HG02759 (cell line): ENCODE measurements around the gene SH3RF3.

Experiments
- ATAC-seq: cut with Tn5 transposase; IDR thresholded peaks from one replicate; pipeline ENCODE4 v1.9.1; 2021; ENCODE audit warnings: mild to moderate bottlenecking, moderate library complexity; ENCODE audit not compliant: unreplicated experiment

SH3RF3 gene

DNA sequence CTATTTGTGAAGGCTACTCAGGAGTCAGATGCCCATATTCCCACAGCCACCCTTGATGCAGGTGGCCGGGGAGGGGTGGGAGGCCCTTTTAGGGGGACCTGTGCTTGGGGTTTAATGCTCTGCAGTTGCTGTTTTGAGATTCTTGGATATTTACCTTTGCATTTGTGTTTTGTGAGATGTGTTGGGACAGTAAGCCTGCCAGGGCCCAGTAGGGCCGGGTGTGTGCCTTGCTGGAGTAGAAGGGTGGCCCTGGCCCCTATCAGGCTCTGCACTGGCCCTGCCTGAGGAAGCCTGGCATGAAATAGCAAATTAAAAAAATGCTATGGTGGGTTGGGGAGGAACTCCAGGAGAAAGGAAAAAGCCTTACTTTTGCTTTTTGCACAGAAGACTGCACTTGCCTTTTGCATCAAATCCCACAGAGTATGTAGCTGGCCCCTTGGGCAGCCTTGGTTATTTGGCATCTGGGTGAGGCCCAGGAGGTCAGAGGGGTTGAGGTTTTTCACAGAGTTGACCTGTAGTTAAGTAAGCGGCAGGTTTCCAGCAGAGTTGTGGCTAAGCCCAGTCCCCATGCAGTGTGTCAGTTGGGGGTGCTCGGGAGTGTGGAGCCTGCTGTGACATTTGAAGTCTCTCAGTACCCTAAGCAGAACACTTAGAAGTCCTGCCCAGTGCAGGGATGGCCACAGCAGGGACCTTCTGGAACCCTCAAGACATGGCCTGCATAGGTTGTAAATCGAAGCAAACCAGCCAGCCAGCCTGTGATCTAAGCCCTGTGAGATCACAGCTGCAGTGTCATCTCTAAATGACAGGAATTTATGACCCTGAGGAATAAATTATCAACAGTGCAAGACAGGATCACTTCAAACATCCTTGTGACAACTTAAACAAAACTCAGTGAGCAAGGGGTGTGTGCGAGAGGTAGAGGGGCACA, 68.8 kb downstream of the SH3RF3 start:
- ATAC-seq, result no peak

DNA sequence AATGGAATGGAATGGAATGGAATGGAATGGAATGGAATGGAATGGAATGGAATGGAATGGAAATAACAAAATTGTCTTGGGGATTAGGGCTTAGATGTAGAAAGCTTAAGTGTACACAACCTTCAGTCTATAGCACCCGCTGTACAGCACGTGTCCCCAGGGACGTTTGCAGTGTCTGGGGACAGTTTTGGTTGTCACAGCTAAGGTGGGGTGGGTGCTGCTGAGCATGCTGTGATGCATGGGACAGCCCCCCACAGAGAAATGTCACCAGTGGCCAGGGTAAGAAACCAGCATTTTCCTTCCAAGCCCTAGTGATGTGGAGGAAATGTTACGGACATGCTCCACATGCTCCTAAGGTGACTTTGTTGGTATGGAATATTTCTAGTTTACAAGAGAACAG, 70.8 kb downstream of the SH3RF3 start:
- ATAC-seq, result no peak

DNA sequence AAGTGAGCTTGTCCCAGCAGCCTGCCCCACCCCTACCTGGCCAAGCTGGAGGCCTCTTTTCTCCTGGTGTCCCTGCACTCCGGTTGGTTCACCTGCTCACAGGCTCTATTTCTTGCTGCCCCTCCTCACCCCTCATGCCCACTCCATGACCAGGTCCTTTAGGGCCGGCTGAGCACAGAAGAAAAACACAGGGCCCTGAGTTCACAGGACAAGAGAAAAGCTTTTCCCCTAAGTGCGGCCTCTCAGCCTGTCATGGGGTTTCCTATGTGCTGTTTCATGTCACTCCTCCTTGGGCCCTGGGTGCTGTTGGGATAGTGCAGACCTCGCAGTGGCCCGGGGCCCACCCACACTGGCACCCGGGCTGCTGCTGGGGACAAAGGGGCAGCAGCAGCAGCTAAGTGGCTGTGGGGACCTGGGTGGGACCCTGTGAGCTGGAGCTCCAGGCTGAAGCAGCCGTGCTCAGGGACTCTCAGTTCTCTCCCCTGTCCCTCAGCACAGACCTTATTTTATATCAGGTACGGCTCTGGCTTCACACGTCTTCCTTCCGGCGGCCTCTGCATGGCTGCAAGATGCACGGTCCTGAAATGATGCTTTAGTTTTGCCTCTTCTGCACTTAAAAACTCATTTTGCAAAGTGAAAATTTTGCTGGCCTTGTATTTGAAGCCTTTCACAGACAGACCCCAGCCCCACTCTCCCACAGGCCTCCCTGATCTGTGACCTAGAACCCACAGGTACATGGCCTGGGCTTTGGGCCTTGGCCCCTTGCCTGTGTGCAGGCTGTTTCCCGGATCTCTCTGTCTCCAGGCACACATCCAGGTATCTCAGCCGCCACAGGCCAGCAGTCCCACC, 71.8 kb downstream of the SH3RF3 start:
- no peak for ATAC-seq

DNA sequence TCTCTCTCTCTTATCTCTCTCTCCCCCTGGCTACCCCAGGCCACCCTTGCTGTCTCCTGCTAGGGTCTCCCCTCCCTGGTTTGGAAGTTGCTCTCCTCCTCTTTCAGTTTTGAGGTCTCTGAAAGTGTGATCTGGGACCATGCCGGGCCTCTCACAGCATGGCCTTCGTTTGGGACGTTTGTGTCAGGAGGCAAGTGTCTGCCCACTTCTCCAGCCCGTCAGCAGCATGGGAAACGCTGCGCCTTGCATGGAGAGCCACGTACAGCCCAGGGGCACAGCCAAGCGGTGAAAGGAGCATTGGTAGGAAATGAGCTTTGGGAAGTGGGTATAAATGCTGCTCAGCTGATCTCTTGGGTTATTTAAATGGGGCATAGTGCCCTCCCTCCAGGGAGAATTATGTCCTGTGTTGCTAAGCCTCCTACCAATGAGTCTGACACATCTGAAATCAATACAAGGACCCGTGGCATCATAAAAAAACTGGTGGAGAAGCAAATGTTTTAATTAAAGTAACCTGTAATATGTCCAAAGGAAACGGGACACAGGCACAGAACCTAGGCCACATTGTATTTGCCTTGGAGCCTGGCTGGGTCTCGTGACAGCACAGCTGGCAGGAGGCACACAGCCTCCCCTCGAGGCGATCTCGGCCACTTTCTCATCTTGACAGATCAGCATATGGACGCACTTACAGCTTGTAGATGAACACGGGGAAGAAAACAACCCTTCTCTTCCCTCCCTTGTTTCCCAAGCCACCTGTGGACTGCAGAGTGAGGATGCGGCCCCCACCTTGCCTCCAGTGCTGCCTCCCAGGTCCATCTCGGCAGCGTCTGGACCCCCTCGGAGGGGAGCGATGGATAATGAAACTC, 72.7 kb downstream of the SH3RF3 start:
- ATAC-seq, result no peak

DNA sequence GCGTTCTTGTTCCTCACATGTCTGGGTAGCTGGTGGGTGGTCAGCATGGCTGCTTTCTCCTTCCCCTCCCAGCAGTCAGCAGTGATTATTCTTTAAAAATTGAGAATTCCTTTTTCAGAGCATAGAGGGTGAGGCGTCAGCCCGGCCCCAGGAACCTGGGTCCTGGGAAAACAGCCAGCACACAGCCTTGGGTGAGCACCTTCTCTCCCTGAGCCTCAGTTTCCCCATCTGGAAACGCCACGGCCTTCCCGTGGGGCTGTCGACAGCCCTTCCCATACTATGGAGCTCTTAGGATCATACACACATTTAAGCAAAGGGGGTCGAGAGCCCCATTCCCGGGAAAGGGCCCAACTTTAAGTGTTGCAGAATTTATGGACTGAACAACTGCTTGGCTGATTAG, 73.5 kb downstream of the SH3RF3 start:
- no peak for ATAC-seq

DNA sequence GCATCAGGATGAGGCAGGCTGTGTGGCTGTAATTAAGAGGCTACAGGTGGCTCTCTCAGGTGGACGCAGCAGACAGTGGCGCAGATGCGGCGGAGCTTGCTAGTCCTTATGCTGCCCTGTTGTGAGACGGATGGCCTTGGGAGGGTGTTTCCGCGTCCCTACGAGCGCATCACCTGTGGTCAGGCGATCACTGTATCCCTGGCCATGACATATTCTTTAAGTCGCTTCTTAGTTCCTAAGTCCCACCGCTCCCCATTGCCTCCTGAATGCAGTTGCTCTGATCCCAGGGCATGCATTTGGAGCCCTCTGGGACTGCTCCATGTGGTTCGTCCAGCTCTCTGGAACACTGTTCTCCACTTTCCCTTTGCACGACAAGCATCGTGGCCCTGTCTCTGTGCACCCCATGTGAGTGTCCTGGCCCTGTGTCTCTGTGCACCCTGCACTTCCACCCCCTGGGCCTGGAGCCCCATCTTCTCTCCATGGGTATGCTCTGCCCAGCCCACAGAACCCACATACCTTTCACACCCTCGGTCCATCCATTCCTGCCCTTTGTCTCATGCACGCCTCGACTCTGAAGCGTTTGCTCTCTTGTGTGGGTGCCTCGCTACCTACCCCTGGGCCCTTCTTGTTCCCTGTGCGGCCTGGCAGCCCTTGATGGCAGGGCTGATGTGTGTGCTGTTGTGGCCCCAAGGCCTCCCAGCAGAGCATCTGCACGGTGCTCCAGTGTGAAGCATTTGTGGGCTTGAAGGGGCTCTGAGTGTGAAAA, 74.4 kb downstream of the SH3RF3 start:
- no peak for ATAC-seq

DNA sequence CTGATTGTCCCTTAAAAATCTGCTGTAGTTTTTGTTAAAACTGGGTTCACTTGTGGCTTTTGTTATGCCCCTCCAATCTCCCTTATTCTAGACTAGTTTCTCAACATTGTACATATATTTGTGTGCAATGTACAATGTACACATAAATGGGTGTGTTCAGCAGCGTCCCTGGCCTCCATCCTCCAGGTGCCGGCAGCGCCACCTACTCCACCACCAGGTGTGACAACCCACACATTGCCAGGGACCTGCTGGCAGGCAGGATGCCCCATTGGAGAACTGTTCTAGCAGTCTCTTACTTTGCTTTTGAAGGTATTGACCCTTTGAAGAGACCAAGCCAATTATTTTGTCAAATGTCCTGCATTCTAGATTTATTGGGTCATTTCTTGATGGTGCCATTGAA, 75.4 kb downstream of the SH3RF3 start:
- no peak for ATAC-seq

DNA sequence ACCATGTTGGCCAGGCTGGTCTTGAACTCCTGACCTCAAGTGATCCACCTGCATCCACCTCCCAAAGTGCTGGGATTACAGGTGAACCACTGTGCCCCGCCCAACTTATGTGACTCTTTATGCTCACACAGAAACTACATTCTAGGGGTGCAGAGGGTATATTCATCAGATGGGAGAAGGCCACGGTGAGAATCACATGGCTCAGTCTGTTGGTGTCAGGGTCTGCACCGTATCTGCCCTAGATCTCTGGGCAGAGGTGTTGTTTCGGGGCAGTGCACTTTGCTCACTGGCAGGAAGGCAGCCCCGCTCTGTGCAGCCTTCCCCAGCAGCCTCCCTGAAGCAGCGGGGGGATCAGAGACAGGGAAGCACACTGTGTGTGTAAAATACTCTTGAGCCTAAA, 76.4 kb downstream of the SH3RF3 start:
- ATAC-seq, result no peak

DNA sequence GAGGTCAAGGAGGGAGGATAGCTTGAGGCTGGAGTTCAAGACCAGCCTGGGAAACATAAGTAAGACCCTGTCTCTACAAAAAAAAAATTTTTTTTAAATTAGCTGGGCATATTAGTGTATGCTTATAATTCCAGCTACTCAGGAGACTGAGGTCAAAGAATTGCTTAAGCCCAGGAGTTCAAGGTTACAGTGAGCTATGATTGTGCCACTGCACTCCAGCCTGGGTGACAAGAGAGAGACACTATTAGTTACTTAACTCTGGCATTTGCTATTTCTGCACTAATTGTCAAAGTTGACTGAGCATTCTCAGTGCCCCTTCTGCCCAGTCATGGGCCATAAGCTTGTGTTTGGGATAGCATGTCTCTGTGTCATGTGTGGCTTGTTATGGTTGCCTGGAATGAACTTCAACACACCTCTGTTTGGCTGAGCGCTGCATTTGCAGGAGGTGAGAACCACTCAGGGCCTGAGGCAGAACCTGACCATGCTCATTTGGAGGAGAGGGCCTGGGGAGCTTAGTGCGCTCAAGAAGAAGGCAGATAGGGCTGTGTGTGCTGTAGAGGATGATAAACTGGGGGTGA, 77.7 kb downstream of the SH3RF3 start:
- ATAC-seq, result no peak

DNA sequence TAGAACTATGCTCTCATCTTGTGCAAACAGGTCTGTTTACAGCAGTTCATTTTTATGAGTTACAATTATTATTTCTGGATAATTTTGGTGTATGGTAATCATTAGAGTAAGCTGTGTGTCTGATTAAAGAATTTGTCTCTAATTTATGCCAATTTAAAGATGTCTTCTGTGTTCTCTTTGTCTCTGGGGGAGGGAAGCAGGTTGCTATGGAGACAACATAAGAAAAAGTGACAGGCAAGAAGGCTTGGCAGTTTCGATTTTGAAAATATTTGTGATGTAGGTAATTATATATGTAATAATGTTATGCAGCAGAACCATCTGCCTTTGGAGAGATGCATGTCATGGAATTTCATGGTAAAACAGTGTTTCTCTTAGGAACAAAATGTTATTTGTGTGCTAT, 78.2 kb downstream of the SH3RF3 start:
- ATAC-seq, result no peak

DNA sequence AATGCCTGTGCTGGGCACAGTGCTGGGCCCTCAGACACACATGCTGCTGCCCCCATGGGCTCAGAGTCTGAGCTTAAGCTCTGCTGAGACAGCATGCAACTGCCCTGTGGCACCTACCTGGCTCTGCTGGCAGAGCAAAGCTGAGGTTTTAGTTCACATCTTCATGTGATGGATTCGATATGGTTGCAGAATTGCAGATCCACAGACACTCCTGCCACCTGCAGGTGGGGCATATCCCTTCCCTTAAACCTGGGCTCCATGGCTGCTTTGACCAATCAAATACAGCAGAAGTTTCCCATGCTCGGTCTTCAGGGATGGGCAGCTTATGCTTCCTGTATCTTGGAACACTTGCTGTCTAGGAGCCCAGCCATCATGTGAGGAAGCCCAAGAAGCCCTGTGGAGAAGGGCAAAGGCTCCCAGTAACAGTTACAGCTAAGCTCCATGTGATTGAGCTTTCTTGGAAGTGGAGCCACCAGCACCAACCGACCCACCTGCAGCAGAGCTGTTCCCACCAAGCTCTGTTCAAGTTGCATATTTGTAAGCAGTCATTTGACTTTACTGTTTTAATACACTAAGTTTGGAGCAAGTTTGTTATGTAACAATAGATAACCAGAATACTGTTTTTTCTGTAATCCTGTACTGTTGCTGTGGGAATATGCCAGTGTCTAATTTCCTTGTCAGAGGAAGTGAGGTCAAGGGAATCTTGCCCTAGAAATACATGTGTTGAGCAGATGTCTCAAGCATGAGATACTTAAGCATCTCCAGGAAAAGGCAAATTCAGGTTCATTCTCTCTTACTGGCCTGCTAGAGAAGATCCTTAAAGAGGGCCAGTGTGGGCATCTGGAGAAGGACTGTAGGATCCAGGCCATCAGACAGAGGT, 79.3 kb downstream of the SH3RF3 start:
- no peak for ATAC-seq

DNA sequence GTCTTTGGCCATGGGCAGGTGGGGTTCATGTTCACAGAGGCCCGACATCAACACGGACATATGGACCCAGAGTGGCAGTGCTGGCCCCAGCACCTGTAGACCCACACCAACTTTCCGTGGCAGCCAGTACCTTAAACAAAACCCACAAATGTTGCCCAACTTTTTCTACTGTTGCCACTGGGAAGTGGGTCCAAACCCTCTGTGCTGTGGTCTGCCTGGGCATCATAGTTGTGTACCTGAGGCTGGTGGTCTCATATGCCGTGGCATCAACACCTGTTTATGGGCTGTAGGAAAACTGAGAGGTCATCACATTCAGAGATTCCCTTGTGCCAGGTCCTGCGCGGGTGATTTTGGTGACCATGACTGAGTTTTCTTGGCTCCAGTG, 79.9 kb downstream of the SH3RF3 start:
- no peak for ATAC-seq

DNA sequence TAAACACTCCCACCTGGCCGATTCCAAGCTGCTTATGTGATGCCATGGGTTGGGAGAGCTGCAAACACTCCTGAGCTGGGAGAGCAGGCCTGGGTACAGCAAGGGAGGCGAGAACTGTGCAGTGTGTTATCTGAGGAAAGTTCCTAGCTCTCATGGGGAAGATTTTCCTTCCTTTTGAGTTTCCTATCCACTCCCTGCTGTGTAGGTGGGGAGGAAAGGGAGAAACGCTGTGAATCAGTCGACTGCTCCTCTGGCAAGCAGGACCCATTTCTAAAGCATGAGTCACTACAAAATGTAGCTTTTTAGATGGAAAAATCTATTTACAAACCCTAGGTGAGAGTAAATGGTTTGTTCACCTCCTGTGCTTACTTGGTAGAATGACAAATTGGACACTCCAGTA, 80.4 kb downstream of the SH3RF3 start:
- ATAC-seq, result no peak

DNA sequence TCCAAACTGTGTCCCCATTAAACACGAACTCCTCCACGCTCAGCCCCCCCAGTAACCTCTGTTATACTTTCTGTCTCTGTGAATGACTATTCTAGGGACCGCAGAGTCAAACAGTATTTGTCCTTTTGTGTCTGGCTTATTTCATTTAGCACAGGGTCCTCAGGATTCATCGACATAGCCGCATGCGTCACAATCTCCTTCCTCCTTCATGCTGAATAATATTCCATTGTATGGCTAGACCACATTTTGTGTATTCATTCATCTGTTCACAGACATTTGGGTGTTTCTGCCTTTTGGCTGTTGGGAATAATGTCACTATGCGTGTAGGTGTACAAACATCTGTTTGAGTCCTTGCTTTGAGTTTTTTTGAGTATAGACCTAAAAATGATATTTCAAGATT, 80.9 kb downstream of the SH3RF3 start:
- no peak for ATAC-seq

DNA sequence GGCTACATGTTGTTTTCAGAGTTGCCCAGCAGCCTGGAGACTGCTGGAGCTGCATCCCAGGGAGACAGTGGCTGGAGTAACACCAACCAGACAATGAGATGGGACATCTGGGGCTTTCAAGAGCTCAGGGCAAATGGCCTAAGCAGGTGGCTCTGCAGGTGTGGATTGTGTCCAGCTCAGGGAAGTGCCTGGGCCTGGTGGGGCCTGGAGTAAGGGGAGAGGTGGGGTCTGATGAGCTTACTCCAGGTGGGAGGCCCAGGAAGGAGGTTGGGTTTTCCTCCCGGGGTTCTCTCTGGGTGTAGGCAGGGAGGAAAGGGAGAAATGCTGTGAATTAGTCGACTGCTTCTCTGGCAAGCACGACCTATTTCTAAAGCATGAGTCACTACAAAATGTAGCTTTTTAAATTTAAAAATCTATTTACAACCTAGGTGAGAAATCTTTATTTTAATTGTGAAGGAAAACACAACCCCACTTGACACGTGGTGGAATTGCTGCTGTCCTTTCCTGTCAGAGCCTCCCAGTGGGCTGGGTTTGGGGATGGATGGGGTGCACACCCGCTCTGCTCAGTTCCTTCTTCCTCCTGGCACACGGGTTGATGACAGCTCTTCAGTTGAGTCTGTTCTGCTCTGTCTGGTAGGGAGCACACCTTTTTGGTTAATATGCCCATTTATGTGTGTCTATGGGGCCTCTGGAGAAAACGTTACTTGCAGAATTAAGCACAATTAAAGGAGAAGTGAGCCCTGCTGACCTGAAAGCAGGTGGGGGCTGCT, 81.6 kb downstream of the SH3RF3 start:
- ATAC-seq, result no peak

DNA sequence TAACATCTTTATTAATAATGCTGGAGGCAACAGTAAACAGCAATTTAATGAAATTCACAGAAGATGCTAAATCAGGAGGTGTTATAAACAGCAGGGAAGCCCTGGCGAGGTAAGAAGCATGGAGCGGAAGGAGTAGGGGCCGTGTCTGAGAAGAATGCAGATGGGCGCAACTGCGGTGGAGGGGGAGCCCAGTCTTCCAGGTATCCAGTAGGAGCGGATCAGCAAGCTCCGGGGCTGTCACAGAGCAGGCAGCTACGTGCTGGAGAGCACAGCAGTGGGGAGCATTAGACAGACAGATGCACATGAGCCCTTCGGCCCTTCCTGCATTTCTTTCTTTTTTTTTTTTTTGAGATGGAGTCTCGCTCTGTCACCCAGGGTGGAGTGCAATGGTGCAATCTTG, 82.3 kb downstream of the SH3RF3 start:
- no peak for ATAC-seq

DNA sequence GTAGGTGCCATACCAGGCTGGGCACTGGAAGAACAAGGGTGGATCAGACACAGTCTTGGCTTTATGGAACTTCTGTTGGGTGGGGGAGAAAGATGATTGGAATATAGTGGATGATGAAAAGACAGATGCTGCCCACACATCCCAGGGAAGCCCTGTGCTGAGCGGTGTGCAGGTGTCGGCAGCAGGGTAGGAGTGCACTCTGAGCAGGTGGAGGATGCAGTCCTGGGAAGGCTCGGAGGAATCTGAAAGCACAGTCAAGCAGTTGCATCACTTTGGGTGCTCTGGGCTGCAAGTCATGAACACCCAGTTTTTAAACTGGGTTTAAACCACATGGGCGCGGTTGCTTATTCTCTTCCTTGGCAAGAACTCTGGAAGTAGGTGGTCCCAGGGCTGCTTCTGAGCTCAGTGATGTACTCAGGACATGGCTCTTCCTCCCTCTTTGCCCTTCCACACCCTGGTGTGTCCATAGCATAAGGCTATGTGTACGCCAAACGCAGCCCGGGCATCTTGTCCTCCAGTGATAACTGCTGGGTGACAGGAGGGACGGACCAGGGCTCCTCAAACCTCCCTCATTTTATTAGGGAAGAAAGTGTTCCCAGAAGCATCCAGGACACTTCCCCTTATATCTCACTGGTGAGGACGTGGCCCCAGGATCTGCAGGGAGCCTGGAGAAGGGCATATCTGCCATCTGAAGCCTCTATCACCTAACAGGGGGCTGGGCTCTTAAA, 84.0 kb downstream of the SH3RF3 start:
- ATAC-seq, result no peak
